B cell (primary cell): ENCODE results near the gene UNC13D. TPM values are rescaled to one million over a fixed set of nuclear protein-coding genes. Genes with fewer than 3 reads are reported as not detected.
A peak's percentile ranks its signal among the peaks of the same experiment; 100 is the strongest.

Source experiments
- ATAC-seq: fragments of 200-7000 bp; cut with Tn5 transposase; one replicate; pipeline ENCODE4 v1.10.0; 2021; ENCODE audit warnings: low read depth, mild to moderate bottlenecking, moderate number of reproducible peaks, moderate library complexity
- CTCF ChIA-PET: fragments of 350-600 bp; sonication (Branson Sonifier 250); formaldehyde crosslinking; loops from one replicate; lab custom pipeline; 2021; ENCODE audit warnings: antibody characterized with exemption, inconsistent platforms; lab: Charles Lee
- POLR2A ChIA-PET: fragments of 350-600 bp; sonication (Branson Sonifier 250); formaldehyde crosslinking; loops from one replicate; lab custom pipeline; 2021; ENCODE audit warnings: antibody characterized with exemption; lab: Charles Lee
- DNase-seq: peaks from one replicate; pipeline ENCODE4 v3.0.0; 2013
- H2AFZ ChIP-seq: 2 replicates; pipeline ENCODE4 v1.6.1; 2012; ENCODE audit warnings: mild to moderate bottlenecking, low read depth, low read length; ENCODE audit not compliant: insufficient read depth, poor library complexity, severe bottlenecking
- H3K27ac ChIP-seq, 2 donors: 1 replicate in 1 of 2; 2 replicates in 1 of 2; pipeline ENCODE4 v1.5.1; 2012 to 2013; ENCODE audit warnings: low read length in 2 of 2, mild to moderate bottlenecking in 2 of 2, moderate library complexity in 1 of 2
- H3K27me3 ChIP-seq, 4 experiments: fragments of 200-600 bp in 1 of 4; sonication (generic) in 1 of 4; replicated peaks in 1 of 4; 1 replicate in 2 of 4; 2 replicates in 2 of 4; pipeline versions ENCODE4 v1.6.1 to v1.7.0; 2013 to 2016; ENCODE audit warnings: low read length in 3 of 4, mild to moderate bottlenecking in 2 of 4, mixed read lengths in 1 of 4, moderate library complexity in 1 of 4; ENCODE audit not compliant: insufficient read depth in 4 of 4, control insufficient read depth in 3 of 4; ENCODE audit errors: control extremely low read depth in 1 of 4
- H3K36me3 ChIP-seq, 2 experiments: replicated peaks in 1 of 2; 1 replicate in 1 of 2; 2 replicates in 1 of 2; pipeline versions ENCODE4 v1.6.1 to v1.7.1; 2013; ENCODE audit warnings: low read length in 1 of 2; ENCODE audit not compliant: insufficient read depth in 2 of 2, control insufficient read depth in 1 of 2; ENCODE audit errors: control extremely low read depth in 1 of 2, extremely low read depth in 1 of 2
- H3K4me1 ChIP-seq, 2 donors: fragments of 200-600 bp in 1 of 2; sonication (generic) in 1 of 2; 1 replicate in 1 of 2; 2 replicates in 1 of 2; pipeline versions ENCODE4 v1.5.1 to v1.6.1; 2013 to 2017; ENCODE audit warnings: low read length in 2 of 2; ENCODE audit not compliant: control insufficient read depth in 2 of 2, insufficient read depth in 2 of 2
- H3K4me2 ChIP-seq: replicated peaks from 2 replicates; pipeline ENCODE3; 2012; ENCODE audit warnings: mild to moderate bottlenecking, low read depth, low read length; ENCODE audit not compliant: poor library complexity, severe bottlenecking
- H3K4me3 ChIP-seq, 5 experiments: fragments of 200-600 bp in 1 of 5; sonication (generic) in 1 of 5; 1 replicate in 3 of 5; 2 replicates in 2 of 5; pipeline versions ENCODE4 v1.5.1 to v1.7.0; 2011 to 2016; ENCODE audit warnings: low read length in 4 of 5, mild to moderate bottlenecking in 4 of 5, low read depth in 2 of 5, control low read depth in 1 of 5, moderate library complexity in 1 of 5; ENCODE audit not compliant: insufficient read depth in 1 of 5; ENCODE audit errors: control extremely low read depth in 1 of 5, extremely low read depth in 1 of 5
- H3K79me2 ChIP-seq: fragments of 200-600 bp; sonication (generic); one replicate; pipeline ENCODE4 v1.6.0; 2016; ENCODE audit warnings: low read length; ENCODE audit not compliant: control insufficient read depth, insufficient read depth
- H3K9ac ChIP-seq: fragments of 200-600 bp; sonication (generic); 2 replicates; pipeline ENCODE4 v1.6.1; 2017; ENCODE audit warnings: mild to moderate bottlenecking, low read length, moderate library complexity
- H3K9me3 ChIP-seq, 3 donors: one replicate each; pipeline versions ENCODE4 v1.6.1 to v1.7.1; 2013; ENCODE audit warnings: low read length in 2 of 3; ENCODE audit not compliant: control insufficient read depth in 2 of 3, insufficient read depth in 1 of 3; ENCODE audit errors: control extremely low read depth in 1 of 3
- H4K20me1 ChIP-seq: 2 replicates; pipeline ENCODE4 v1.6.0; 2012; ENCODE audit warnings: mild to moderate bottlenecking, low read length; ENCODE audit not compliant: insufficient read depth, control insufficient read depth, poor library complexity, severe bottlenecking
- H3K27ac Mint-ChIP-seq: one replicate; pipeline ENCODE4 v1.8.0; 2021; ENCODE audit warnings: mixed read lengths
- H3K27me3 Mint-ChIP-seq: one replicate; pipeline ENCODE4 v1.8.0; 2021; ENCODE audit warnings: mixed read lengths
- H3K4me1 Mint-ChIP-seq: one replicate; pipeline ENCODE4 v1.8.0; 2021; ENCODE audit warnings: mixed read lengths
- H3K4me3 Mint-ChIP-seq: one replicate; pipeline ENCODE4 v1.8.0; 2021; ENCODE audit warnings: mixed read lengths
- H3K9me3 Mint-ChIP-seq: one replicate; pipeline ENCODE4 v1.8.0; 2022; ENCODE audit warnings: mixed read lengths; ENCODE audit not compliant: insufficient read depth
- EZH2 ChIP-seq: IDR thresholded peaks from 2 replicates; pipeline ENCODE4 v1.6.1; 2012; ENCODE audit warnings: borderline replicate concordance, low read depth, mild to moderate bottlenecking, moderate library complexity, low read length; ENCODE audit not compliant: insufficient read depth, poor library complexity, severe bottlenecking
- WGBS: methylation state at CpG from one replicate; pipeline ENCODE4 v1.1.5; 2013; ENCODE audit warnings: missing lambda C conversion rate; ENCODE audit not compliant: insufficient coverage; 5-methylcytosine and 5-hydroxymethylcytosine counted together
- intact Hi-C: fragments of 100-400 bp; cut with micrococcal nuclease; formaldehyde crosslinking; loops from one replicate; pipeline ENCODE4 v1.10.0; 2022
- polyA plus RNA-seq: library from polyadenylated mRNA; depleted of rRNA; stranded (reverse); fragments of >200 nt; gene quantifications from 2 replicates; pipeline ENCODE4 v1.2.3, GENCODE V29; 2012
- total RNA-seq, 2 donors: library from RNA; stranded (reverse); fragments of 120-200 nt in 1 of 2; gene quantifications; 1 replicate in 1 of 2; 2 replicates in 1 of 2; pipeline versions ENCODE4 v1.2.3 to v1.2.4, GENCODE V29; 2013 to 2022
- TF ChIP-seq, protein P1 (sequence below): fragments of 200-600 bp; IDR thresholded peaks from one replicate; pipeline ENCODE4 v1.8.0; 2022; ENCODE audit warnings: antibody characterized with exemption, mild to moderate bottlenecking

Gene UNC13D
- total and polyA plus RNA-seq, 2 donors (not counting 1 experiment from before 2014, with no cell fraction given): 101 to 107 TPM

DNA sequence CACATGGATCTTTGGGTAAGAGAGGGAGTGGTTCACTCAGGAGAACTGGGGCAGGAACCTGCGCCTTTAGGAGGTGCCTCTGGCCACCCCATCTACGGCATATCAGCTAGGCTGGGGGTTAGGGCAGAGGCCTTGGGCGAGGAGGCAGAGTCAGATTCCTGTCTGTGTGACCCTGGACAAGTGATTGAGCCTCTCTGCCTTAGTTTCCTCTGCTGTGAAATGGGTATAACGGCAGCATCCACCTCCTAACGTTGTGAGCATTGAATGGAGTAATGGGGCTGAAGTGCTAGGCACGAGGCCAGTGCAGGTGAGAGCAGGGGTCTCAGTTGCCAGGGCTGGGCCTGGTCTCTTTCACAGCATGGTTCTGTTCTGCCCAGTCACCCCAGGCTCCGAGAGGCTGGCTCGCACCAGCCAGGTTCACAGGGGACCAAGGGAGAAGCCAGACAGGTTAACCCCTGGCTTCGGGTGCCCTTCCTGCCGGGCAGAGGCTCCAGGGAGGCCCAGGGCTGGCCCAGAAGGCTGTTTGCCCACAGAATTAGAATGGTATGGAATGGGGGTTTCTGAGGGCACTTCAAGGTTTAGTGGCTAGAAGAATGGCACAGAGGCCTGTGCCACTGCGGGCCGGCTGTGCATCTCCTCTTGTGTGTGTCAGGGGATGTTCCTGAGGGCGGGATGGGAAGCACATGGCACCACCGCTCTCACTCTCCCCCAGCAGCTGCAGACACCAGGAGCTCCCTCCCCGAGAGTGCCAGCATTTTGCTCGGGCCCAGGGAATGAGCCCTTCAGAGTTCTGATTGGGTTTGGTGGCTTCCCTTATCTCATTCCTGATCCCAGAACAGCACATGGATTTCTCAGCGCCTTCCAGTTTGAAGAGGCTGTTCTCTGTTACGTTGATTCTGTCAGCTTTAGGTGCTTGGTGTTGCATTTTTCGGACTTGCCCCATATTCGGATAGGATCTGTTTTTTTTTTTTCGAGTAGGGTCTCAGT, 23.8 kb downstream of the UNC13D start:
- intact Hi-C loops: no loop called here
- WGBS: 93% methylated on average over 17 of the region's 21 CpGs
- CTCF ChIA-PET: interaction anchor here (0.9 to 1.3 kb wide), 4 partner anchors 10 to 55 kb away, joined by 3 to 4 read pairs (median 3); partner anchors contain the start of gene GALK1
- Histone ChIP-seq H3K9me3 (no peaks in the 10 kb centered on the region), H3K79me2 (no peaks in the 10 kb centered on the region), H2AFZ (no peak overlapping the region), H3K27me3 (no peaks in the 10 kb centered on the region), H3K9ac (no peak overlapping the region), H4K20me1 (no peaks in the 10 kb centered on the region), H3K4me2 (no peak overlapping the region), H3K36me3 (peaks cover 0 to 74% of the 10 kb centered on the region in 2 experiments), H3K27ac (no peak overlapping the region), H3K4me1 (peaks cover 0 to 4% of the 10 kb centered on the region in 2 donors), H3K4me3 (no peak overlapping the region)
- peaks cover 10% of the 10 kb centered on the region for H3K4me1 Mint-ChIP-seq
- POLR2A ChIA-PET: interaction anchor here (0.5 to 1.3 kb wide), 2 partner anchors 40 to 55 kb away, joined by 4 to 6 read pairs; partner anchors contain the start of gene GALK1
- TF ChIP-seq, protein P1, sequence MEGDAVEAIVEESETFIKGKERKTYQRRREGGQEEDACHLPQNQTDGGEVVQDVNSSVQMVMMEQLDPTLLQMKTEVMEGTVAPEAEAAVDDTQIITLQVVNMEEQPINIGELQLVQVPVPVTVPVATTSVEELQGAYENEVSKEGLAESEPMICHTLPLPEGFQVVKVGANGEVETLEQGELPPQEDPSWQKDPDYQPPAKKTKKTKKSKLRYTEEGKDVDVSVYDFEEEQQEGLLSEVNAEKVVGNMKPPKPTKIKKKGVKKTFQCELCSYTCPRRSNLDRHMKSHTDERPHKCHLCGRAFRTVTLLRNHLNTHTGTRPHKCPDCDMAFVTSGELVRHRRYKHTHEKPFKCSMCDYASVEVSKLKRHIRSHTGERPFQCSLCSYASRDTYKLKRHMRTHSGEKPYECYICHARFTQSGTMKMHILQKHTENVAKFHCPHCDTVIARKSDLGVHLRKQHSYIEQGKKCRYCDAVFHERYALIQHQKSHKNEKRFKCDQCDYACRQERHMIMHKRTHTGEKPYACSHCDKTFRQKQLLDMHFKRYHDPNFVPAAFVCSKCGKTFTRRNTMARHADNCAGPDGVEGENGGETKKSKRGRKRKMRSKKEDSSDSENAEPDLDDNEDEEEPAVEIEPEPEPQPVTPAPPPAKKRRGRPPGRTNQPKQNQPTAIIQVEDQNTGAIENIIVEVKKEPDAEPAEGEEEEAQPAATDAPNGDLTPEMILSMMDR: no peak
- no peak for TF ChIP-seq EZH2
- peak overlapping the region; percentile 20 for H3K27ac Mint-ChIP-seq
- DNase-seq: no peak
- no peaks in the 10 kb centered on the region for H3K27me3 Mint-ChIP-seq
- no peak overlapping the region for H3K4me3 Mint-ChIP-seq
- ATAC-seq: no peak
- H3K9me3 Mint-ChIP-seq: no peaks in the 10 kb centered on the region

DNA sequence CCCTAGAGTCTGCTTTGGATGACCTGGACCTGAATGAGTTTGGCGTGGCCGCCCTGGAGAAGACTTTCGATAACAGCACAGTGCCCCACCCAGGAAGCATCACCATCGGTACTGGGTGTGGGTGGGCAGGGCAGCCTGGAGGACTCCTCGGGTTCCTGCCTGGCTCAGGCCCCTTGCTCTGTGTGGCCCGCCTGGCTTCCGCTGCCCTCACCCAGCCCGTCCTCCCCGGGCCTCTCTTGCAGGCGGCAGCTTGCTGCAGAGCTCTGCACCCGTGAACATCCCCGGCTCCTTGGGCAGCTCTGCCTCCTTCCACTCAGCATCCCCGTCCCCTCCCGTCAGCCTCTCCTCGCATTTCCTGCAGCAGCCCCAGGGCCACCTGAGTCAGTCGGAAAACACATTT, 24.5 kb downstream of the UNC13D start:
- 93% methylated on average over 12 of the region's 16 CpGs for WGBS
- Histone ChIP-seq H3K4me1 (peaks cover 0 to 4% of the 10 kb centered on the region in 2 donors), H3K4me2 (no peak overlapping the region), H3K27me3 (no peaks in the 10 kb centered on the region), H3K9ac (no peak overlapping the region), H3K79me2 (no peaks in the 10 kb centered on the region), H3K27ac (no peak overlapping the region), H4K20me1 (no peaks in the 10 kb centered on the region), H3K36me3 (peaks cover 0 to 80% of the 10 kb centered on the region in 2 experiments), H3K9me3 (no peaks in the 10 kb centered on the region), H2AFZ (no peak overlapping the region), H3K4me3 (no peak overlapping the region)
- Mint-ChIP-seq H3K27me3 (no peaks in the 10 kb centered on the region), H3K4me3 (no peak overlapping the region), H3K4me1 (peaks cover 10% of the 10 kb centered on the region), H3K9me3 (no peaks in the 10 kb centered on the region), H3K27ac (no peak overlapping the region)
- no peak for DNase-seq
- ChIA-PET CTCF (no interaction called here), POLR2A (interaction anchor here (0.5 kb wide), 1 partner anchor 41 kb away, joined by 4 read pairs; no protein-coding TSS in a partner anchor)
- TF ChIP-seq, protein P1: no peak
- TF ChIP-seq EZH2: no peak
- ATAC-seq: no peak
- intact Hi-C loops: no loop called here
